ENCODE measurements around the gene PTH2. TPM values are rescaled to one million over a fixed set of nuclear protein-coding genes. Genes with fewer than 3 reads are reported as not detected.
A peak's percentile ranks its signal among the peaks of the same experiment; 100 is the strongest.
"Not testable (repeated sequence)": the region's sequence is repeated elsewhere in the genome, so short reads cannot be mapped to it uniquely, and the experiment has no call there.

Gene PTH2
- total and polyA plus RNA-seq, 2 donors from 2014 or later: not detected

DNA sequence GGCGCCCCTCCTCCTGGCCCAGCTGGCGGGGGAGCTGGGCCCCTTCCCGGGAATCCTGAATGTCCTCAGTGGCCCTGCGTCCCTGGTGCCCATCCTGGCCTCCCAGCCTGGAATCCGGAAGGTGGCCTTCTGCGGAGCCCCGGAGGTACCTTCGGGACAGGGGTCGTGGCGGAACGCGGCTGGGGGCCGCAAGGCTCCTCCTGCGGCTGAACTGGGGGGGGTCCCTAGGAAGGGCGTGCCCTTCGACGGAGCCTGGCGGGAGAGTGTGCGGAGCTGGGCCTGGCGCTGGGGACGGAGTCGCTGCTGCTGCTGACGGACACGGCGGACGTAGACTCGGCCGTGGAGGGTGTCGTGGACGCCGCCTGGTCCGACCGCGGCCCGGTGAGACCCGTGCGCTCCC is 38.4 kb upstream of the PTH2 start:
- H3K4me1 ChIP-seq (ENCODE audit: control insufficient read depth in 2 of 3, insufficient read depth in 2 of 3, low read depth in 1 of 3, low read length in 3 of 3): no peaks in the 10 kb centered on the region
- TF ChIP-seq, protein P1, sequence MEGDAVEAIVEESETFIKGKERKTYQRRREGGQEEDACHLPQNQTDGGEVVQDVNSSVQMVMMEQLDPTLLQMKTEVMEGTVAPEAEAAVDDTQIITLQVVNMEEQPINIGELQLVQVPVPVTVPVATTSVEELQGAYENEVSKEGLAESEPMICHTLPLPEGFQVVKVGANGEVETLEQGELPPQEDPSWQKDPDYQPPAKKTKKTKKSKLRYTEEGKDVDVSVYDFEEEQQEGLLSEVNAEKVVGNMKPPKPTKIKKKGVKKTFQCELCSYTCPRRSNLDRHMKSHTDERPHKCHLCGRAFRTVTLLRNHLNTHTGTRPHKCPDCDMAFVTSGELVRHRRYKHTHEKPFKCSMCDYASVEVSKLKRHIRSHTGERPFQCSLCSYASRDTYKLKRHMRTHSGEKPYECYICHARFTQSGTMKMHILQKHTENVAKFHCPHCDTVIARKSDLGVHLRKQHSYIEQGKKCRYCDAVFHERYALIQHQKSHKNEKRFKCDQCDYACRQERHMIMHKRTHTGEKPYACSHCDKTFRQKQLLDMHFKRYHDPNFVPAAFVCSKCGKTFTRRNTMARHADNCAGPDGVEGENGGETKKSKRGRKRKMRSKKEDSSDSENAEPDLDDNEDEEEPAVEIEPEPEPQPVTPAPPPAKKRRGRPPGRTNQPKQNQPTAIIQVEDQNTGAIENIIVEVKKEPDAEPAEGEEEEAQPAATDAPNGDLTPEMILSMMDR (IDR thresholded peaks at IDR 0.05; ENCODE audit: borderline replicate concordance, extremely low read depth, insufficient read depth): no peak
- DNase-seq: no peak
- no peaks in the 10 kb centered on the region for H3K9me3 ChIP-seq (ENCODE audit: control insufficient read depth in 2 of 3, insufficient read depth in 1 of 3, low read length in 3 of 3)
- intact Hi-C loops (cut with DNase I): no loop called here
- no peaks in the 10 kb centered on the region for H3K27me3 ChIP-seq (ENCODE audit: control insufficient read depth, insufficient read depth, low read length)
- H3K9ac ChIP-seq (ENCODE audit: low read length in 3 of 3): no peak overlapping the region
- H3K27ac ChIP-seq (ENCODE audit: low read depth in 2 of 2, low read length in 2 of 2): no peak overlapping the region
- H3K4me3 ChIP-seq (ENCODE audit: low read length in 3 of 3): no peak overlapping the region
- FAIRE-seq: no peak
- peaks cover 0 to 2% (median 0%) of the 10 kb centered on the region in 3 donors for H3K36me3 ChIP-seq (ENCODE audit: control insufficient read depth in 2 of 3, insufficient read depth in 3 of 3, low read length in 3 of 3)

DNA sequence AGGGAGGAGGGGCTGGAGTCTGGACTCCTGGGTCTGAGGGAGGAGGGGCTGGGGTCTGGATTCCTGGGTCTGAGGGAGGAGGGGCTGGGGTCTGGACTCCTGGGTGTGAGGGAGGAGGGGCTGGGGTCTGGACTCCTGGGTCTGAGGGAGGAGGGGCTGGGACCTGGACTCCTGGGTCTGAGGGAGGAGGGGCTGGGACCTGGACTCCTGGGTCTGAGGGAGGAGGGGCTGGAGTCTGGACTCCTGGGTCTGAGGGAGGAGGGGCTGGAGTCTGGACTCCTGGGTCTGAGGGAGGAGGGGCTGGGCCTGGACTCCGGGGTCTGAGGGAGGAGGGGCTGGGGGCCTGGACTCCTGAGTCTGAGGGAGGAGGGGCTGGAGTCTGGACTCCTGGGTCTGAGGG is 37.9 kb upstream of the PTH2 start:
- intact Hi-C loops (cut with DNase I); FAIRE-seq: not testable (repeated sequence)

DNA sequence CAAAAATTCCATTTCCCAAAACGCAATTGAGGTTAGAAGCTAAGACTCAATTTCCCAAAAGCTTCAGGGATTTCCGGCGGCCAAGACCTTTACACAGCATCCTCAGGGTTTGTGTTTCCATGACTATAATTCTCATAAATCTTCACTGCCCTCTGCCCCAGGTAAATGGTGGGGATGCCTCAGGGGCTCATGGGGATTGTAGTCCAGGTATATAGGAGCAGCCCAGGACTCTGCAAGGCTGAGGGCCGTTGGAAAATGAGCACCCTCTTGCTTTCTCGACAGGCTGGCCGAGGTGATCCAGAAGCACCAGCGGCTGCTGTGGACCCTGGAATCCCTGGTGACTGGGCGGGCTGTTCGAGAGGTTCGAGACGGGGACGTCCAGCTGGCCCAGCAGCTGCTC is 36.1 kb upstream of the PTH2 start:
- intact Hi-C loops (cut with DNase I): no loop called here
- no peaks in the 10 kb centered on the region for H3K36me3 ChIP-seq (ENCODE audit: control insufficient read depth in 2 of 3, insufficient read depth in 3 of 3, low read length in 3 of 3)
- DNase-seq (no peak), FAIRE-seq (no peak)
- H3K9me3 ChIP-seq (ENCODE audit: control insufficient read depth in 2 of 3, insufficient read depth in 1 of 3, low read length in 3 of 3): no peaks in the 10 kb centered on the region
- no peak overlapping the region for H3K27ac ChIP-seq (ENCODE audit: low read depth in 2 of 2, low read length in 2 of 2)
- no peaks in the 10 kb centered on the region for H3K27me3 ChIP-seq (ENCODE audit: control insufficient read depth, insufficient read depth, low read length)
- H3K9ac ChIP-seq (ENCODE audit: low read length in 3 of 3): no peak overlapping the region
- TF ChIP-seq, protein P1 (IDR thresholded peaks at IDR 0.05; ENCODE audit: borderline replicate concordance, extremely low read depth, insufficient read depth): no peak
- no peak overlapping the region for H3K4me3 ChIP-seq (ENCODE audit: low read length in 3 of 3)
- H3K4me1 ChIP-seq (ENCODE audit: control insufficient read depth in 2 of 3, insufficient read depth in 2 of 3, low read depth in 1 of 3, low read length in 3 of 3): no peaks in the 10 kb centered on the region

More for the DNA sequence above, 37.9 kb upstream of the PTH2 start:
- not testable (repeated sequence) for H3K36me3 ChIP-seq (ENCODE audit: control insufficient read depth in 2 of 3, insufficient read depth in 3 of 3, low read length in 3 of 3); H3K9me3 ChIP-seq (ENCODE audit: control insufficient read depth in 2 of 3, insufficient read depth in 1 of 3, low read length in 3 of 3); H3K27me3 ChIP-seq (ENCODE audit: control insufficient read depth, insufficient read depth, low read length); H3K4me1 ChIP-seq (ENCODE audit: control insufficient read depth in 2 of 3, insufficient read depth in 2 of 3, low read depth in 1 of 3, low read length in 3 of 3); H3K27ac ChIP-seq (ENCODE audit: low read depth in 2 of 2, low read length in 2 of 2); DNase-seq; H3K9ac ChIP-seq (ENCODE audit: low read length in 3 of 3); H3K4me3 ChIP-seq (ENCODE audit: low read length in 3 of 3)

DNA sequence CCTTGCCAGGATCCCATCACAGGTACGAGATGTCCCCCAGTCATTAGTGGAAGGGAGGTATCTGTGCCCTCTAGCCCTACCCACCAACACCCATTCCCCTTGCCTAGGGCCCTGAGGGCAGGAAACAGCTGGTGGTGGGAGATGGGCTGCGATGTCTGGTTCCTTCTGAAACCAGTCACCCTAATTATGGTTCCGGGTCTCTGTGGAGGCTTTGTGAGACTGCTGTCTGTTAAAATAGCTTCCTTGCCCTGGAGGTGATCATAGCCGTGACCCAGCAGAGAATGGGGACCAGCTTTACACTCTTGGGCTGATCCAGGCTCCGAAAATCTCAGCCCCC is 35.3 kb upstream of the PTH2 start:
- intact Hi-C loops (cut with DNase I): no loop called here
- TF ChIP-seq, protein P1 (IDR thresholded peaks at IDR 0.05; ENCODE audit: borderline replicate concordance, extremely low read depth, insufficient read depth): no peak
- H3K36me3 ChIP-seq (ENCODE audit: control insufficient read depth in 2 of 3, insufficient read depth in 3 of 3, low read length in 3 of 3): no peaks in the 10 kb centered on the region
- H3K4me3 ChIP-seq (ENCODE audit: low read length in 3 of 3): no peak overlapping the region
- peak overlapping the region in 1 of 3 donors; percentile 16 for H3K9ac ChIP-seq (ENCODE audit: low read length in 3 of 3)
- peak overlapping the region; percentile 51 to 81 for H3K27ac ChIP-seq (ENCODE audit: low read depth in 2 of 2, low read length in 2 of 2)
- FAIRE-seq: no peak
- DNase-seq: no peak
- H3K27me3 ChIP-seq (ENCODE audit: control insufficient read depth, insufficient read depth, low read length): no peaks in the 10 kb centered on the region
- H3K9me3 ChIP-seq (ENCODE audit: control insufficient read depth in 2 of 3, insufficient read depth in 1 of 3, low read length in 3 of 3): no peaks in the 10 kb centered on the region
- peaks cover 0 to 2% (median 0%) of the 10 kb centered on the region in 3 donors for H3K4me1 ChIP-seq (ENCODE audit: control insufficient read depth in 2 of 3, insufficient read depth in 2 of 3, low read depth in 1 of 3, low read length in 3 of 3)
